NCI-H1436 (cell line): Measurements from ENCODE around the gene CATSPER3.
"Not testable (repeated sequence)": the region's sequence is repeated elsewhere in the genome, so short reads cannot be mapped to it uniquely, and the experiment has no call there.

Experiments
- DNase-seq: peaks from one replicate; lab custom pipeline; 2025; lab: John Stamatoyannopoulos, UW

Gene CATSPER3

GRCh38 chr5:134975078-134975715, 7.5 kb downstream of the CATSPER3 start:
- DNase-seq: no peak

GRCh38 chr5:134975843-134976242, 8.1 kb downstream of the CATSPER3 start:
- no peak for DNase-seq

- DNase-seq: no peak
Measured at GRCh38 chr5:134976841-134977240, 9.1 kb downstream of the CATSPER3 start.

GRCh38 chr5:134979416-134979815, 11.7 kb downstream of the CATSPER3 start:
- no peak for DNase-seq

- DNase-seq: no peak
Measured at GRCh38 chr5:134982230-134982629, 14.5 kb downstream of the CATSPER3 start.

GRCh38 chr5:134989266-134989830, 21.6 kb downstream of the CATSPER3 start:
- DNase-seq: no peak

GRCh38 chr5:134990183-134990582, 22.5 kb downstream of the CATSPER3 start:
- DNase-seq: not testable (repeated sequence)

- no peak for DNase-seq
Measured at GRCh38 chr5:134992148-134992547, 24.4 kb downstream of the CATSPER3 start.

GRCh38 chr5:134993161-134993560, 25.5 kb downstream of the CATSPER3 start:
- no peak for DNase-seq

GRCh38 chr5:134994560-134995156, 27.0 kb downstream of the CATSPER3 start:
- no peak for DNase-seq

- no peak for DNase-seq
Measured at GRCh38 chr5:134995850-134996402, 28.2 kb downstream of the CATSPER3 start.

GRCh38 chr5:134997015-134997414, 29.3 kb downstream of the CATSPER3 start:
- DNase-seq: no peak

- DNase-seq: not testable (repeated sequence)
Measured at GRCh38 chr5:134998068-134998467, 30.4 kb downstream of the CATSPER3 start.

- DNase-seq: no peak
Measured at GRCh38 chr5:135004376-135004775, 36.7 kb downstream of the CATSPER3 start.

GRCh38 chr5:135005076-135005475, 37.4 kb downstream of the CATSPER3 start:
- DNase-seq: no peak

- no peak for DNase-seq
Measured at GRCh38 chr5:135007305-135007704, 39.6 kb downstream of the CATSPER3 start.

GRCh38 chr5:135007749-135008363, 40.1 kb downstream of the CATSPER3 start:
- no peak for DNase-seq

GRCh38 chr5:135008556-135008955, 40.8 kb downstream of the CATSPER3 start:
- no peak for DNase-seq

GRCh38 chr5:135008981-135009735, 41.5 kb downstream of the CATSPER3 start:
- no peak for DNase-seq

- DNase-seq: no peak
Measured at GRCh38 chr5:135009736-135010501, 42.2 kb downstream of the CATSPER3 start.
